B cell (primary cell): ENCODE measurements around the gene AGT. TPM values are rescaled to one million over a fixed set of nuclear protein-coding genes. Genes with fewer than 3 reads are reported as not detected.

ENCODE experiments used
- ATAC-seq: fragments of 200-7000 bp; cut with Tn5 transposase; one replicate; pipeline ENCODE4 v1.10.0; 2021; ENCODE audit warnings: low read depth, mild to moderate bottlenecking, moderate number of reproducible peaks, moderate library complexity
- CTCF ChIA-PET: fragments of 350-600 bp; sonication (Branson Sonifier 250); formaldehyde crosslinking; loops from one replicate; lab custom pipeline; 2021; ENCODE audit warnings: antibody characterized with exemption, inconsistent platforms; lab: Charles Lee
- POLR2A ChIA-PET: fragments of 350-600 bp; sonication (Branson Sonifier 250); formaldehyde crosslinking; loops from one replicate; lab custom pipeline; 2021; ENCODE audit warnings: antibody characterized with exemption; lab: Charles Lee
- DNase-seq: peaks from one replicate; pipeline ENCODE4 v3.0.0; 2013
- H2AFZ ChIP-seq: 2 replicates; pipeline ENCODE4 v1.6.1; 2012; ENCODE audit warnings: mild to moderate bottlenecking, low read depth, low read length; ENCODE audit not compliant: insufficient read depth, poor library complexity, severe bottlenecking
- H3K27ac ChIP-seq, 2 donors: 1 replicate in 1 of 2; 2 replicates in 1 of 2; pipeline ENCODE4 v1.5.1; 2012 to 2013; ENCODE audit warnings: low read length in 2 of 2, mild to moderate bottlenecking in 2 of 2, moderate library complexity in 1 of 2
- H3K27me3 ChIP-seq, 4 experiments: fragments of 200-600 bp in 1 of 4; sonication (generic) in 1 of 4; replicated peaks in 1 of 4; 1 replicate in 2 of 4; 2 replicates in 2 of 4; pipeline versions ENCODE4 v1.6.1 to v1.7.0; 2013 to 2016; ENCODE audit warnings: low read length in 3 of 4, mild to moderate bottlenecking in 2 of 4, mixed read lengths in 1 of 4, moderate library complexity in 1 of 4; ENCODE audit not compliant: insufficient read depth in 4 of 4, control insufficient read depth in 3 of 4; ENCODE audit errors: control extremely low read depth in 1 of 4
- H3K36me3 ChIP-seq, 2 experiments: replicated peaks in 1 of 2; 1 replicate in 1 of 2; 2 replicates in 1 of 2; pipeline versions ENCODE4 v1.6.1 to v1.7.1; 2013; ENCODE audit warnings: low read length in 1 of 2; ENCODE audit not compliant: insufficient read depth in 2 of 2, control insufficient read depth in 1 of 2; ENCODE audit errors: control extremely low read depth in 1 of 2, extremely low read depth in 1 of 2
- H3K4me1 ChIP-seq, 2 donors: fragments of 200-600 bp in 1 of 2; sonication (generic) in 1 of 2; 1 replicate in 1 of 2; 2 replicates in 1 of 2; pipeline versions ENCODE4 v1.5.1 to v1.6.1; 2013 to 2017; ENCODE audit warnings: low read length in 2 of 2; ENCODE audit not compliant: control insufficient read depth in 2 of 2, insufficient read depth in 2 of 2
- H3K4me2 ChIP-seq: replicated peaks from 2 replicates; pipeline ENCODE3; 2012; ENCODE audit warnings: mild to moderate bottlenecking, low read depth, low read length; ENCODE audit not compliant: poor library complexity, severe bottlenecking
- H3K4me3 ChIP-seq, 5 experiments: fragments of 200-600 bp in 1 of 5; sonication (generic) in 1 of 5; 1 replicate in 3 of 5; 2 replicates in 2 of 5; pipeline versions ENCODE4 v1.5.1 to v1.7.0; 2011 to 2016; ENCODE audit warnings: low read length in 4 of 5, mild to moderate bottlenecking in 4 of 5, low read depth in 2 of 5, control low read depth in 1 of 5, moderate library complexity in 1 of 5; ENCODE audit not compliant: insufficient read depth in 1 of 5; ENCODE audit errors: control extremely low read depth in 1 of 5, extremely low read depth in 1 of 5
- H3K79me2 ChIP-seq: fragments of 200-600 bp; sonication (generic); one replicate; pipeline ENCODE4 v1.6.0; 2016; ENCODE audit warnings: low read length; ENCODE audit not compliant: control insufficient read depth, insufficient read depth
- H3K9ac ChIP-seq: fragments of 200-600 bp; sonication (generic); 2 replicates; pipeline ENCODE4 v1.6.1; 2017; ENCODE audit warnings: mild to moderate bottlenecking, low read length, moderate library complexity
- H3K9me3 ChIP-seq, 3 donors: one replicate each; pipeline versions ENCODE4 v1.6.1 to v1.7.1; 2013; ENCODE audit warnings: low read length in 2 of 3; ENCODE audit not compliant: control insufficient read depth in 2 of 3, insufficient read depth in 1 of 3; ENCODE audit errors: control extremely low read depth in 1 of 3
- H4K20me1 ChIP-seq: 2 replicates; pipeline ENCODE4 v1.6.0; 2012; ENCODE audit warnings: mild to moderate bottlenecking, low read length; ENCODE audit not compliant: insufficient read depth, control insufficient read depth, poor library complexity, severe bottlenecking
- H3K27ac Mint-ChIP-seq: one replicate; pipeline ENCODE4 v1.8.0; 2021; ENCODE audit warnings: mixed read lengths
- H3K27me3 Mint-ChIP-seq: one replicate; pipeline ENCODE4 v1.8.0; 2021; ENCODE audit warnings: mixed read lengths
- H3K4me1 Mint-ChIP-seq: one replicate; pipeline ENCODE4 v1.8.0; 2021; ENCODE audit warnings: mixed read lengths
- H3K4me3 Mint-ChIP-seq: one replicate; pipeline ENCODE4 v1.8.0; 2021; ENCODE audit warnings: mixed read lengths
- H3K9me3 Mint-ChIP-seq: one replicate; pipeline ENCODE4 v1.8.0; 2022; ENCODE audit warnings: mixed read lengths; ENCODE audit not compliant: insufficient read depth
- EZH2 ChIP-seq: IDR thresholded peaks from 2 replicates; pipeline ENCODE4 v1.6.1; 2012; ENCODE audit warnings: borderline replicate concordance, low read depth, mild to moderate bottlenecking, moderate library complexity, low read length; ENCODE audit not compliant: insufficient read depth, poor library complexity, severe bottlenecking
- WGBS: methylation state at CpG from one replicate; pipeline ENCODE4 v1.1.5; 2013; ENCODE audit warnings: missing lambda C conversion rate; ENCODE audit not compliant: insufficient coverage; 5-methylcytosine and 5-hydroxymethylcytosine counted together
- intact Hi-C: fragments of 100-400 bp; cut with micrococcal nuclease; formaldehyde crosslinking; loops from one replicate; pipeline ENCODE4 v1.10.0; 2022
- polyA plus RNA-seq: library from polyadenylated mRNA; depleted of rRNA; stranded (reverse); fragments of >200 nt; gene quantifications from 2 replicates; pipeline ENCODE4 v1.2.3, GENCODE V29; 2012
- total RNA-seq, 2 donors: library from RNA; stranded (reverse); fragments of 120-200 nt in 1 of 2; gene quantifications; 1 replicate in 1 of 2; 2 replicates in 1 of 2; pipeline versions ENCODE4 v1.2.3 to v1.2.4, GENCODE V29; 2013 to 2022
- TF ChIP-seq, protein P1 (sequence below): fragments of 200-600 bp; IDR thresholded peaks from one replicate; pipeline ENCODE4 v1.8.0; 2022; ENCODE audit warnings: antibody characterized with exemption, mild to moderate bottlenecking

The AGT gene
- total and polyA plus RNA-seq, 2 donors (not counting 1 experiment from before 2014, with no cell fraction given): not detected

DNA sequence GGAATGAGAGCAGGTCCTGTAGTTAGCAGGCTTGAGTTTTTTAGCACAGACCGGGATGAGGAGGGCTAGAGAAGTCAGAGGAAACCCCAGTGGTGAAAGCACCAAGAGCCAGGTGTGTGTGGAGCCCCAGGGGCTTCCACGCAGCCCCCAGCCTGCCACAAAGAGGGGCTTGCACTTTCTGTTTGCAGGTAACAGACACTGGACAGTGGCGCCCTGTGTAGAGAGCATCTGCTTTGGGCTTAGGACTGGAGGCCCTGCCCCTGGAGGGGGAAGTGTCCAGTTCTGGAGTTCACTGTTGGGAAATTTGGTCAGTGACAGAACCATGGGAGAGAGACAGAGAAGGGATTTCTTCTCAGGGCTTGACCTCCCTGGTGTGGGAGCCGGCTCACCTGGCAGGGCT, 19.5 kb downstream of the AGT start:
- intact Hi-C loops: no loop called here
- H3K27me3 ChIP-seq: no peaks in the 10 kb centered on the region
- Mint-ChIP-seq H3K27ac (no peak overlapping the region), H3K27me3 (no peaks in the 10 kb centered on the region), H3K4me3 (no peak overlapping the region), H3K4me1 (no peaks in the 10 kb centered on the region), H3K9me3 (no peaks in the 10 kb centered on the region)
- CTCF ChIA-PET: no interaction called here
- no peaks in the 10 kb centered on the region for H3K9me3 ChIP-seq
- no peak overlapping the region for H3K4me3 ChIP-seq
- DNase-seq (no peak), ATAC-seq (no peak)
- H3K4me1 ChIP-seq: no peaks in the 10 kb centered on the region
- no peak overlapping the region for H2AFZ ChIP-seq
- no peaks in the 10 kb centered on the region for H4K20me1 ChIP-seq
- TF ChIP-seq EZH2: no peak
- TF ChIP-seq, protein P1, sequence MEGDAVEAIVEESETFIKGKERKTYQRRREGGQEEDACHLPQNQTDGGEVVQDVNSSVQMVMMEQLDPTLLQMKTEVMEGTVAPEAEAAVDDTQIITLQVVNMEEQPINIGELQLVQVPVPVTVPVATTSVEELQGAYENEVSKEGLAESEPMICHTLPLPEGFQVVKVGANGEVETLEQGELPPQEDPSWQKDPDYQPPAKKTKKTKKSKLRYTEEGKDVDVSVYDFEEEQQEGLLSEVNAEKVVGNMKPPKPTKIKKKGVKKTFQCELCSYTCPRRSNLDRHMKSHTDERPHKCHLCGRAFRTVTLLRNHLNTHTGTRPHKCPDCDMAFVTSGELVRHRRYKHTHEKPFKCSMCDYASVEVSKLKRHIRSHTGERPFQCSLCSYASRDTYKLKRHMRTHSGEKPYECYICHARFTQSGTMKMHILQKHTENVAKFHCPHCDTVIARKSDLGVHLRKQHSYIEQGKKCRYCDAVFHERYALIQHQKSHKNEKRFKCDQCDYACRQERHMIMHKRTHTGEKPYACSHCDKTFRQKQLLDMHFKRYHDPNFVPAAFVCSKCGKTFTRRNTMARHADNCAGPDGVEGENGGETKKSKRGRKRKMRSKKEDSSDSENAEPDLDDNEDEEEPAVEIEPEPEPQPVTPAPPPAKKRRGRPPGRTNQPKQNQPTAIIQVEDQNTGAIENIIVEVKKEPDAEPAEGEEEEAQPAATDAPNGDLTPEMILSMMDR: no peak
- POLR2A ChIA-PET: no interaction called here
- 97% methylated on average over 4 of the region's 4 CpGs for WGBS
- peaks cover 11 to 48% of the 10 kb centered on the region in 2 experiments for H3K36me3 ChIP-seq
- no peak overlapping the region for H3K27ac ChIP-seq
- H3K9ac ChIP-seq: no peak overlapping the region
- H3K4me2 ChIP-seq: no peak overlapping the region
- H3K79me2 ChIP-seq: no peaks in the 10 kb centered on the region

DNA sequence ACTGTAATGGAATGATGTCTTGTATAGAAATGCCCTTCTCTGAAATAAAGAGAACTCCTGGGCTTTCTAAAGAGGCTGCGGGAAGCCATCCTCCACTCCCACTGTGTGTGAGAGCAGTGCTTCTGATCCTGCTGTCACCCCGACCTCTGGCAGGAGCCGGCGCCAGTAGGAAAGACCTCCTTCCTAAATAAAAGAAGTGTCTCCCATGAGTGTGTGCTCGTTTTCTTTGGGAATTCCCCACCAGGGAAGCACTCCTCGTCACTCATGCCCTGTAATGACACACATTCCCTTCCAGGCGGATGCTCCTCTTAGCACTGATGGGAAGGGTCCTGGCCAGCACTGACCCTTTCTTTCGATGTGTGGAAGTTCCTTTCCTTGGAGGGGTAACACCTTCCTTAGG, 20.1 kb downstream of the AGT start:
- no peak for ATAC-seq
- H3K27me3 Mint-ChIP-seq: no peaks in the 10 kb centered on the region
- peaks cover 13 to 55% of the 10 kb centered on the region in 2 experiments for H3K36me3 ChIP-seq
- no peak overlapping the region for H2AFZ ChIP-seq
- no peak overlapping the region for H3K4me3 Mint-ChIP-seq
- intact Hi-C loops: no loop called here
- DNase-seq: no peak
- H3K9me3 ChIP-seq: no peaks in the 10 kb centered on the region
- H3K4me1 Mint-ChIP-seq: no peaks in the 10 kb centered on the region
- no peak overlapping the region for H3K27ac ChIP-seq
- whole genome bisulfite sequencing: 100% methylated on average over 3 of the region's 8 CpGs
- H3K27me3 ChIP-seq: no peaks in the 10 kb centered on the region
- no peaks in the 10 kb centered on the region for H3K79me2 ChIP-seq
- no peak overlapping the region for H3K4me3 ChIP-seq
- ChIA-PET POLR2A (no interaction called here), CTCF (no interaction called here)
- TF ChIP-seq EZH2: no peak
- no peaks in the 10 kb centered on the region for H4K20me1 ChIP-seq
- no peak overlapping the region for H3K9ac ChIP-seq
- H3K9me3 Mint-ChIP-seq: no peaks in the 10 kb centered on the region
- H3K4me1 ChIP-seq: no peaks in the 10 kb centered on the region
- no peak overlapping the region for H3K4me2 ChIP-seq
- no peak overlapping the region for H3K27ac Mint-ChIP-seq
